Measurements from ENCODE around the gene BCL6.
A peak's percentile ranks its signal among the peaks of the same experiment; 100 is the strongest.

The BCL6 gene

DNA sequence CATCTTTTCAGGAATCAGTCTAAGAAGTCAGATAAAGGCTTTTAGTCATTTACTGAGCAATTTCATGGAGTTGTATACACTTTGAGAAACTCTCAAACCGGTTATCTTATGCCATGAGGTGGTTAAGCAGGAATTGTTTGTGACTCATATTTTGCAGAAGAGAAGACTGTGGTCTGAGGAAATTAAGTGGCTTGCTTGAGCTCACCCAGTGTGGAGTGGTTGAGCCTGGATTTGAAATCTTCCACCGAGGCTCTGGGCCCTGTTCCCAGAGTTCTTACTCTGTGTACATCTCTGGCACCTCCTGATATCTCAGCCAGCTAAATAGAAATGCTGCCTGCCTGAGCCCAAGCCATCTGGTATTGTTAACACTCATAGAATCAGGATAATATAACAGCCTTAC, 37.8 kb upstream of the BCL6 start:
- H3K4me3 ChIP-seq (ENCODE audit: control insufficient read depth, low read depth, low read length) = no peak overlapping the region
- TF ChIP-seq, protein P1, sequence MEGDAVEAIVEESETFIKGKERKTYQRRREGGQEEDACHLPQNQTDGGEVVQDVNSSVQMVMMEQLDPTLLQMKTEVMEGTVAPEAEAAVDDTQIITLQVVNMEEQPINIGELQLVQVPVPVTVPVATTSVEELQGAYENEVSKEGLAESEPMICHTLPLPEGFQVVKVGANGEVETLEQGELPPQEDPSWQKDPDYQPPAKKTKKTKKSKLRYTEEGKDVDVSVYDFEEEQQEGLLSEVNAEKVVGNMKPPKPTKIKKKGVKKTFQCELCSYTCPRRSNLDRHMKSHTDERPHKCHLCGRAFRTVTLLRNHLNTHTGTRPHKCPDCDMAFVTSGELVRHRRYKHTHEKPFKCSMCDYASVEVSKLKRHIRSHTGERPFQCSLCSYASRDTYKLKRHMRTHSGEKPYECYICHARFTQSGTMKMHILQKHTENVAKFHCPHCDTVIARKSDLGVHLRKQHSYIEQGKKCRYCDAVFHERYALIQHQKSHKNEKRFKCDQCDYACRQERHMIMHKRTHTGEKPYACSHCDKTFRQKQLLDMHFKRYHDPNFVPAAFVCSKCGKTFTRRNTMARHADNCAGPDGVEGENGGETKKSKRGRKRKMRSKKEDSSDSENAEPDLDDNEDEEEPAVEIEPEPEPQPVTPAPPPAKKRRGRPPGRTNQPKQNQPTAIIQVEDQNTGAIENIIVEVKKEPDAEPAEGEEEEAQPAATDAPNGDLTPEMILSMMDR (IDR thresholded peaks at IDR 0.05; ENCODE audit: control insufficient read depth, insufficient read depth, low read depth, low read length, missing control alignments) = no peak
- DNase-seq (ENCODE audit: low read depth) = peak; percentile 94

DNA sequence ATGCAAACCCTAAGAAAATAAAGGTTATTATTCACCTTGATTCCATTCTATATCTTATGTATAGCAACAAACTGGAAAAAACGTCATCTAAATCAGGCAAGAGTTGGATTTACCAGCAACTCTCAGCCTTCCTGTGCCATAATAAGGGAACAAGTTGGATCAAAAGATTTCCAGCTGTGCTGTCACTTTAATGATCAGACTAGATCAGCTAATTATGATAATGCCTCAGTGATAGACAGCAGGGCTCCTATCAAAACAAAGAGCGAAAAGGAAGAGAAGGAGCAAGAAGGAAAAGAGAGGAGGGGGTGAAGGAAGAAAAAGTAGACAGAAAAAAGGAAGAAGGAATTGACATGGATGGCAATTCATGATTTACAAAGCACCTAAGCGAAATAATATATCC, 36.7 kb upstream of the BCL6 start:
- H3K4me3 ChIP-seq (ENCODE audit: control insufficient read depth, low read depth, low read length) = no peak overlapping the region
- TF ChIP-seq, protein P1 (IDR thresholded peaks at IDR 0.05; ENCODE audit: control insufficient read depth, insufficient read depth, low read depth, low read length, missing control alignments) = no peak
- no peak for DNase-seq (ENCODE audit: low read depth)

DNA sequence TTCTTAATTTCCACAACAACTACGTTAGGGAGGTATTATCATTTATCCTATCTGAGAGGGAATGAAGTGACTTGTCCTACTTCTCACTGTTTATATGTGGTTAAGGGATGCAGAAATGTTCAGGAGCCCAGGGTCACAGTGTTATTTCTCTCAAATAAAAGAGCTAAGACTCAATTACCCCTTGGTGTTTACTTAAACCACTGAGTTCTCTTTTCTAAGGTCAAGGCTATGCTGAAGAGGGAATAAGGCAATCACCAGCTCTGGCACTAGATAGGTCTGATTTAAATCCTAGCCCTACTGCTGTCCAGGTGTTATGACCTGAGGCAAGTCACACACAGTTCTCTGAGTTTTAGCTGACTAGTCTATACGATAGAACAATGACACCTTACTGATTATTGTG, 35.7 kb upstream of the BCL6 start:
- no peak for DNase-seq (ENCODE audit: low read depth)
- no peak overlapping the region for H3K4me3 ChIP-seq (ENCODE audit: control insufficient read depth, low read depth, low read length)
- TF ChIP-seq, protein P1 (IDR thresholded peaks at IDR 0.05; ENCODE audit: control insufficient read depth, insufficient read depth, low read depth, low read length, missing control alignments) = no peak

DNA sequence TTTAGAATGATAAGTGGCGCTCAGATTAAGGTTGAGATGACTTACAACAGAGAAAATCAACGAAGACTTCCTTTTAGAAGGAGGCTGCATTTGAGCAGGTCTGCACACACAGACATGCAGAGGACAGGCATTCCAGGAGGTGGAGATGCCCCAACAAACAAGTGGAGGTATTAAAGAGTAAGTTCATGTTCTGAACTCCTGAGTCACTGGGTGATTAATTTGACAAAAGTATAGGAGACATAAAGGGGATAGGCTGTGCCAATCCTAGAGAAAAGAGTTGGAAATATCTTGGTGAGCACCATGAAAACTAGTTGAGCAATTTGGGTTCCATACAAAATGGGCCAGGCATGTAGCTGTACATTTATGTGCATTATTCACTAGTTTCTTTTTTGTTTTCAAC, 33.5 kb upstream of the BCL6 start:
- no peak for DNase-seq (ENCODE audit: low read depth)
- TF ChIP-seq, protein P1 (IDR thresholded peaks at IDR 0.05; ENCODE audit: control insufficient read depth, insufficient read depth, low read depth, low read length, missing control alignments) = no peak
- H3K4me3 ChIP-seq (ENCODE audit: control insufficient read depth, low read depth, low read length) = no peak overlapping the region

DNA sequence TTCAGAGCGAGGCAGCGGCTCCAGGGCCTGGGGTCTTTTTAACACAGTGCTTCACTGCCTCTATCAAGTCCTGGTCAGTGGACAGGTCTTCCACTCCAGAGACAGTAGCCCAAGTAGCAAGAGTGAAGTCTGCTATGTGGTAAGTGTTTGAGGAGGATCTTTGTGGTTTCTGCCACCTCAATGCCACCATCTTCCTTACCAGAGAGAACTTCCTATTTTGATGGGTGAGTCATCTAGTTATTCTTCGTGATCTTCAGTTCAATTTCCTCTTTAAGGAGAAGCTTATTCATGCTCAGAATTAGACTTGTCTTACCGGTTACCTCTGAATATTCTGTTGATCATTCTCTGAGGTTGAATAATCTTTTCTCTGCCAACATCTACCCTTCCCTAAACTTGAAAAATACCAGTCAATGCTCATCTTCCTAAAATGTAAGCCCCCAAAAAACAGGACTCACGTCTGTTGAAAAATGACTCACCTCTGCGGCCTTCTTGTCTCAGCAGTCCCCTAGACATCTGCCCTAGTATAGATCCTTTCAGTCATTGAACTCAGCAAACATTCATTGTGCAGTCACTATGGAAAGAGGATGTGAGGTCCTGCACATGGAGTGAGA, 32.2 kb upstream of the BCL6 start:
- TF ChIP-seq, protein P1 (IDR thresholded peaks at IDR 0.05; ENCODE audit: control insufficient read depth, insufficient read depth, low read depth, low read length, missing control alignments) = no peak
- H3K4me3 ChIP-seq (ENCODE audit: control insufficient read depth, low read depth, low read length) = no peak overlapping the region
- DNase-seq (ENCODE audit: low read depth) = no peak

DNA sequence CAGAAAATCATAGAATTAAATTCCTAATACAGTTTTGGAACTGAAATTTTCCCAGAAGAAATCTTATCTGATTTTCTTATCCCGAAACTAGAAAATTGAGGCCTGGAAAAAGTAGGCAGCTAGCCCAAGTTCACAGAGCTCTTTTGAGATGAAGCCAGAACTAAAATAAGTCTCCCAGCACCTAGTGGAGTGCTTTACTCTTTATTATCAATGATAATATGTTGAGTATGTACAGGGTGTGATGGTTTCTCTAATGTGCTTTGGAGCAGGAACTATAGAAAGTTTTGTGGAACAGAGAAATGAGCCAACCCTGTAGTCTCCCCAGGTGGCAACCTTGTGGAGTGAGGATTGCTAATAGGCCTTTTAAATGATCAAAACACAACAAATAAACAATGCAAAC, 30.3 kb upstream of the BCL6 start:
- DNase-seq (ENCODE audit: low read depth) = no peak
- H3K4me3 ChIP-seq (ENCODE audit: control insufficient read depth, low read depth, low read length) = no peak overlapping the region
- TF ChIP-seq, protein P1 (IDR thresholded peaks at IDR 0.05; ENCODE audit: control insufficient read depth, insufficient read depth, low read depth, low read length, missing control alignments) = no peak
